Right ventricle myocardium superior (tissue), 1 donor: Measurements from ENCODE around the gene ARL6IP4. TPM values are rescaled to one million over a fixed set of nuclear protein-coding genes. Genes with fewer than 3 reads are reported as not detected.
"Not testable (repeated sequence)": the region's sequence is repeated elsewhere in the genome, so short reads cannot be mapped to it uniquely, and the experiment has no call there.

ENCODE experiments used
- ATAC-seq: fragments of 200-7000 bp; cut with Tn5 transposase; one replicate; pipeline ENCODE4 v1.9.1; 2020; ENCODE audit warnings: mild to moderate bottlenecking; ENCODE audit not compliant: poor library complexity
- DNase-seq: peaks from one replicate; pipeline ENCODE4 v3.0.0-alpha.2; 2020
- intact Hi-C: fragments of 100-400 bp; cut with DNase I; formaldehyde crosslinking; loops from one replicate; pipeline ENCODE4 v1.11.2; 2022
- long read RNA-seq: library from polyadenylated mRNA; unstranded; transcript quantifications from one replicate; pipeline ENCODE4 v2.0.0, GENCODE V29; 2021
- total RNA-seq: library from RNA; stranded (reverse); fragmentation: NEBNext Ultra II Directional; extraction: Animal tissue kit (Norgen Biotek cat#: 25700); gene quantifications from one replicate; pipeline ENCODE4 v1.2.1, GENCODE V29; 2021
- donor health status: DM: no; HTN: yes; CAD: no; lungs with severe emphysema.

ARL6IP4 gene
- 162 TPM for total RNA-seq
- long read RNA-seq, transcript ARL6IP4-220 (6 exons, 1,591 nt): major isoform, 26 of 227 reads
- long read RNA-seq, transcript ARL6IP4-208 (6 exons, 796 nt): minor isoform, 18 of 227 reads
- long read RNA-seq, transcript ARL6IP4-210 (6 exons, 1,491 nt): minor isoform, 17 of 227 reads
- long read RNA-seq, transcript ARL6IP4-201 (6 exons, 1,644 nt): minor isoform, 12 of 227 reads
- long read RNA-seq, partial matches to known transcripts: 35 of 227 reads
- long read RNA-seq, other reads (novel, unspliced or antisense): 112 of 227 reads

DNA sequence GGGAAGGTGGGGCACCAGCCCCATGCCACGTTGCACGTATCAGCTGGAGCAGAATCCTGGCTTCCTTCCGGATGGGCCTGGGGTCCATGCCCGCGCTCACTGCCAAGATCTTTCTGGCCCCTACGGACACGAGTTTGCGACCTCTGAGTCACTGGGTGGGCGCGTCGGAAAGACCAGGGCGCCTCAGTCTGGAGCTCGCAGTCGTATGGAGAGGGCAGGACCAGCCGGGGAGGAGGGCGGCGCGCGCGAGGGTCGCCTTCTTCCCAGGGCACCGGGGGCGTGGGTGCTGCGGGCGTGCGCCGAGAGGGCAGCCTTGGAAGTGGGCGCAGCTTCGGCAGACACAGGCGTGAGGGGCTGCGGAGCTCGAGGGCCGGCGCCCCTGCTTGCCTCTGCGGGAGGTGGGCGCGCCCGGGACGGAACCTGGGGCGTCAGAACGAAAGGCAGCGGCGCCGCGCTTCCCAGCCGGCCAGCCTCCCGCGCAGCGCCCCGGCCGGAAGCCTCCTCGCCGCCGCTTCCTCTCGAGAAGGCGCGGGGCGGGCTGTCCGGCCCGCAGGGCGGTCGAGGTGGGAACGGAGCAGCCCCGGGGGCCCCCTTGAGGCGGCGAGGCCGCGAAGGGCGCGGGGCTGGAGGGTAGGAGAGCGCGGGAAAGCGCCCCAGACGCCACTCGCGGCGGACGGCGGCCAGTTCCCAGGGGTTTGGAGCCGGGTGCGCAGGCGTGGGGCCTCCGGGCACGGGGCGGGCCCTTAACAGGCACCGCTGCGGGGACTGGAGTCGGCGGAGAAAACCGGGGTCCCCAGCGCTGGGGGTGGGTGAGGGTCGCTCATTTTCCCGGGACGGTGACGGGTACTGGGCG, at the start of gene ARL6IP4:
Gene ARL6IP4, plus strand, starts transcription at position 499 of the 853 bp plus-strand sequence. CDS start 459 bp downstream, outside the sequence.
- peak; percentile 86 for ATAC-seq
- intact Hi-C loops: no loop called here
- DNase-seq: peak; percentile 81

DNA sequence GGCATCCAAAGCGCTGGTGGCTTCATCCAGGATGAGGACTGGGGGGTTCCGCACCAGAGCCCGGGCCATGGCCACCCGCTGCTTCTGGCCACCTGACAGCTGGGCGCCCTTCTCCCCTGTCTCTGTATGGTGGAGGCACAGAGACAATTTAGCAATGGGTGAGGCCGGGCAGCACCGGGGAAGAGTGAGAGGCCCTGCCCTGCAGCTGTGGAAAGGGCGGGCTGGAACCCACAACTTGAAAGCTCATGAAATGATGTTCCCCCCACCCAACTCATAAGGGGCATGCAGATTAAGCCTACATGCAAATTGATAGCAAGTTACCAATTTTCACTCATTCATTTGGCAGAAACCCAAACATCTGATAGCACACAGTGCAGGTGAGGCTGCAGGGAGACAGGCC, 48.3 kb upstream of the ARL6IP4 start:
- ATAC-seq (no peak), DNase-seq (no peak)
- intact Hi-C loops: no loop called here

DNA sequence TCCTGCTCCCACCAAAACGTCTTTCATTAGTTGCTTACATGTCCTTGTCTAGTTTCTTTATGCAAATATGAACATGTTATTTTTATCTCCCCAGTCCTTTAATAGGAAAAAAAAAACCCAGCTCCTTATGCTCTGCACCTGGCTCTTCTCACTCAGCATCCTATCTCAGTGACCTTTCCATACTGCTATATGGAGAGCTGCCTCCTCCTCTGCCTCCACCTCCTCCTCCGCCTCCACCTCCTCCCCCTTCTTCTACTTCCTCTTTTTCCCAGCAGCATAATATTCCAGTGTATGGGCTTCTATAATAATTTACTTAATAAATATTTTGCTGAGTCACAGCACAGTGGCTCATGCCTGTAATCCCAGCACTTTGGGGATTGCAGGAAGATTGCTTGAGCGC, 45.8 kb upstream of the ARL6IP4 start:
- DNase-seq (no peak), ATAC-seq (no peak)
- intact Hi-C loops: no loop called here

DNA sequence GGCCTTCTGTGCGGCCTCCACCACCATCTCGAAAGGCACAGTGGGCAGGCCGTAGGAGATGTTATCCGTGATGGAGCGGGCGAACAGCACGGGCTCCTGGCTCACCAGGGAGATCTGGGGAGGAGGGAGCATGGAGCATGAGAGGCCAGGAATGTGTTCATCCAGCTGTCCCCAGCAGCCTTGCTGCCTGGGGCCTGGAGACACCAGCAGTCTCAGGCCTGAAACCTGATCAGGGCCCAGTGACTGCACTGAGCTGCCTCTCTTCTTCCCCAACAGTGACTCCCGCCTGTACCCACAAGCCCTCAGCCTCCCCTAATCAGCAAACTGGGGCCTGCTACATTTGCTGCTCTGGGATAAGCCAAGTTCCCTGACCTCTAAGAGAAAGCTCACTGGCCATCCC, 45.2 kb upstream of the ARL6IP4 start:
- intact Hi-C loops: no loop called here
- ATAC-seq (no peak), DNase-seq (no peak)

DNA sequence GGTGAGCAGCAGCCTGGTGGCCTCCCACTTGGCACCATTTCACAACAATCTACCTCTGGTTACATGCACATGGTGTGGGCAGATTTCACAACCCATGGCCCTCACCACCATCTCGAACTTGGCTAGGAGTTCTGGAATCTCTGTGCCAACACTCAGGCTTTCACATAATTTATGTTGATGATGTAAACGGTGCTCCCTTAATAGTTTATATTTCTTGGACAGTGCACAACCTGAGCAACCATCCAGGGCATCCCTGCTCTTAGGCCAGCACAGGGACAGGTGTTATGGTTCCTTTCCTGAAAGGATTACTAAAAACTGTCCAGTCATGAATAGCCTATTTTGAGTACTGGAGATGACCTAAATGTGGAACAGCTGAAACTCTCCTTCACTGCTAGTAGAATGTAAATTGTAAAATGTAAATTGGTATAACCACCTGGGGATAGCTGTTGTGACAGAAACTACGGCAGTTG, 42.8 kb upstream of the ARL6IP4 start:
- DNase-seq (no peak), ATAC-seq (no peak)
- intact Hi-C loops: no loop called here

DNA sequence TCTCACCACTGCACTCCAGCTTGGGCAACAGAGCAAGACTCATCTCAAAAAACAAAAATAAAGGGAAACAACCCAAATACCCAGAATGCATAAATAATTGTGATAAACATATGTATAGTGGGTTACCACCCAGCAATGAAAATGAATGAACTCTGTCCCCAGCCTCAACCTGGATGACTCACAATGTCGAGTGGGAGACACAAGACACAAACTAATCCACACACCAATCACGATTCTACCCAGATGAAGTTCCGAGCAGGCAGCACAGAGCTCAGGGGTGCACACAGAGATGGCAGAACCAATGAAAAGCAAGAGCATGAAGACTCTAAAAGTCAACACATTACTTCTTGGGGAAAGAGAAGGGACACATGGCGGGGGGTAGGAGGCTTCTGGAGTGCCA, 41.4 kb upstream of the ARL6IP4 start:
- intact Hi-C loops: no loop called here
- no peak for DNase-seq
- no peak for ATAC-seq

DNA sequence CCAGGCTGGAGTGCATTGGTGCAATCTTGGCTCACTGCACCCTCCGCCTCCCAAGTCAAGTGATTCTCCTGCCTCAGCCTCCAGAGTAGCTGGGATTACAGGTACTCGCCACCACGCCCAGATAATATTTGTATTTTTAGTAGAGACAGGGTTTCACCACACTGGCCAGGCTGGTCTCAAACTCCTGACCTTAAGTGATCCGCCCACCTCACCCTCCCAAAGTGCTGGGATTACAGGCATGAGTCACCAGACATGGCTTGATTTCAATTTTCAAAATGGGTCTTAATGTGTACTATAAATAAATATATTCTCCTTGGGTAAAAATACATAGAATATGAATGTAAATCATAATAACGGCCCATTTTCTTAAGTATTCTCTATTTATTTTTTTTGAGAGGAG, 39.1 kb upstream of the ARL6IP4 start:
- intact Hi-C loops, ATAC-seq, DNase-seq: not testable (repeated sequence)

DNA sequence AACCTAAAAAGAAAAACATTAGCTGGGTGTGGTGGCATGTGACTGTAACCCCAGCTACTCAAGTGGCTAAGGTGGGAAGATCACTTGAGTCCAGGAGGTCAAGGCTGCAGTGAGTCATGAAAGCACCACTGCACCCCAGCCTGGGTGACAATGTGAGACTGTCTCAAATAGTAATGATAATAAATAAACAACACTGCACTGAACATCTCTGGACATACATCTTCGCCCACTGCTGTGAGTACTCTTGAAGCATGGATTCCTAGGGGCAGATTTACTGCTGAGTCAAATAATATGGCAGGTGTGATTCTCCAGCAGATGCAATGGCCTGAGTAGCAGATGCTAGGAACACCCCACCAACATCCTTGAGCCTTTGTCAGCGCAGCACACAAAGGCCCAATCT, 37.8 kb upstream of the ARL6IP4 start:
- no peak for DNase-seq
- intact Hi-C loops: no loop called here
- ATAC-seq: no peak

DNA sequence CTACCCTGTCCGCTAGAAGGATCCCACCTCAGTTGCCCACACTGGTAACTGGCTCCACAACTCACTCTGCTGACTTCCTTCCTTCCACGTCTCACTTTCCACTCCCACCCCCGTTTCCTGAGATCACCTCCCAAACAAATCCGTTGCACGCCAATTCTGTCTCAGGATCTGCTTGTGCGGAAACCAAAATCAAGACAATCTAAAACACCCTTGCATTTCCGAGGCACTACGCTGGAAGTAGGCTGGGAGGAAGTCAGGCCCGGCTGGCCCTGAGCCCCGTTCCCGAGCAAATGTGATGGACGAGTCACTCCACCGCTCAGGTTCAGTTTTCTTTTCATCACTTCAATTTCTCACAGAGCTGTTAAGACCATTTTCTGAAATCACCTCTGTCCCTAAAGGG, 37.3 kb upstream of the ARL6IP4 start:
- intact Hi-C loops: no loop called here
- no peak for DNase-seq
- no peak for ATAC-seq

DNA sequence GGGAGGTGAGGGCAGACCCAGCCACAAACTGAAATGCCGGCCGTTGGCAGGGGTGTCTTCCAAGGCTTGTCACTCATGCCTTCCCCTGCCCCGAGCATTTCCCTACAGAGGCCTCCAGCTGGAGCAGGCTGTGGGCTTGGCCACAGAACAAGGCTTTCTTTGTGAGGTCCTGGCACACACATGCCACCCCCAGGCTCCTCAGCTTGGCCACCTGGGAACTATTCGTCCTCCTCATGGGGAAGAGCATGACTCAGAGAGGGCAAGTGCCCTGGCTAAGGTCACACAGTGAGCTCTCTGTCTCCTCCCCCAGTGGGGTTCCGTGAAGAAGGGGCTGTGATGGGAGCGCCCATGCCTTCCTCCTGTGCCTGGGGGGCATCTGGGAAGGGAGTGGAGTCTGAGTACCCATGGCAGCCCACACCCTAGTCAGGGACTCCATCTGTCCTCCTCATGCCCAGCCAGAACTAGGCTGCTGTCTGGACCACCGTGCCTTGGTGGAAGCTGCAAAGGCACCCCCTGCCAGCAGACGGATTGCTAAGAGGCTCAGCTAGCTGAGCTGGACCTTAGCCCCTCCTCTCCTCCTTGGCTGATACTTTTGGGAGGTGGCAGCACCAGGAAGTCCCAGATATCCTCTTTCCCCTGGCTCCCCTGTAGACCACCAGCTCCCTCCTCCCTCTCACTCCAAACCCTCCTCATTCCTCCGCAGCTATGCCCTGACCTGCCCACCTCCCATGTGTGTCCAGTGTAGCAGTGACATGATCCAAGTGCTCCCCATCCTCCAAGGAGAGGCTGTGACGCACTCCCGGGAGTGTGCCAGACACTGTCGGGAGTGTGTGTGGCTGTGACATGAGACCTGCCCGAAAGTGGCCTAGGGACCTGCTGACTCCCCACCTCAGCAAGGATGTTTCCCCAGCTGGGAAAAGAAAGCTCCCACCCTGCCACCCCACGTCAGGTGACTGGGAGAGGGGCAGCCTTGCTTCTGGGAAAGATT, 35.6 kb upstream of the ARL6IP4 start:
- intact Hi-C loops: no loop called here
- no peak for DNase-seq
- ATAC-seq: no peak

DNA sequence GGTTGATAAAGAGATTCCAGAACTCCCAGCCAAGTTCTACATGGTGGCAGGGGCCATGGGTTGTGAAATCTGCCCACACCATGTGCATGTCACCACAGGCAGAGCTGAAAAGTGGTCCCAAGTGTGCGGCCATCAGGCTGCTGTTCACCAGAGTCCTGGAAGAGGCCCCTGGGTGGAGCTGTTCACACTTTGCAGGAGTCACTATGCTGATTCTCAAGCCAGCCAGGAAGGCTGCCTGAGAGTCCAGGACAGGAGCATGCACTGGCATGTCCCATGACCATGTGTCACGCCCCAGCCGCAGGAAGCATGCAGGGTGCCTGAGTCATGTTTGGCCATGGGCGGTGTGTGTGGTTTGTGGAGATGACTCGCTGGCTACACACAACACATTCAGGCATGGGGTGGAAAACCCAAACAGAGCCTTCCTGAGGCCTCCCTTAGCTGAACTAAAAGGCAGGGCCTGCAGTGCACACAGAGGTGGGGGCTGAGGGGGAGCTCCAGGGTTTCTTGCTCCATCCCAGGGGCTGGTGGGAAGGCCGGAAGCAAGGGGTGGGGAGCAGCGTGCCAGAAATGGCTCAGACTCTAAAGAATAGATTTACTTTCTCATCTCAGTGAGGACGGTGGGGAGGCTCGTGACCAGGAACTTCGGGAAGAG, 33.7 kb upstream of the ARL6IP4 start:
- intact Hi-C loops: no loop called here
- peak; percentile 78 for DNase-seq
- ATAC-seq: peak; percentile 61

DNA sequence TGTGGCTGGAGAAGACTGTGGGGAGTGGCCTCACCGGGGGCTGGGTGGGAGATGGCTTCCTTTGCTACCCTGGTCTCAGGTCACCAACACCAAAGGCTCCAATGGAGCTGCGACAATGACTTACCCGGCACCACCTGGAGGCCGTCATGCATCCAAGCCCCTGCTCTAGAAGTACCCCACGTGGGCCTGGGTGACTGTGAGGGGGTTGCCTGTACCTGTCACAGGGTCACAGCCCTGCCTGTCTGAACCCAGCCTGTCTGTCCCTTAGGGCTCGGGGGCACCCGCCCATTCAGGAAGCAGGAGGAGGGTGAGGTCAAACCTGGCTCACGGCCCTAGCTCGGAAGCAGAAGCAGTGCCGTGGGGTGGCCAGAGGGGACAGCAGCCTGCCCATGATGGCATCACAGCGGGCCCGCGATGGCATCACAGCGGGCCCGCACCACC, 33.1 kb upstream of the ARL6IP4 start:
- peak; percentile 66 for DNase-seq
- peak; percentile 19 for ATAC-seq
- intact Hi-C loops: no loop called here

DNA sequence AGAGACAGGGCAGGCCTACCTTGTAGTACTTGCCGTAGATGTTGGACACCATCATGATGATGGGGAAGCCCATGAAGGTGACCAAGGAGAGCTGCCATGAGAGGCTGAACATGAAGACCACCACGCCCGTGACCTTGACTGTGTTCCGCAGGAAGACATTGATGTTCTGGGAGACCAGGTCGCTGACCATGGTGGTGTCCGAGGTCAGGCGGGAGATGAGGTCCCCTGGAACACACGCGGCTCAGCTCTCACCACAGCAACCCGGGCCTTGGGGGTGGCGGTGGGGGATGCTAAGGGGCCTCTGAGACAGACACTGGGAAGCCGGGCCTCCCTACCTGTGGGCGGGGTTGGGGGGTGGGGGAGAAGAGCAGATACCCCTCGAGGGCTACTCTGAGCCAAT, 31.9 kb upstream of the ARL6IP4 start:
- no peak for DNase-seq
- intact Hi-C loops: loop anchor here (1.0 kb wide), 1 partner anchor 88 kb away; no protein-coding TSS in a partner anchor
- ATAC-seq: no peak

DNA sequence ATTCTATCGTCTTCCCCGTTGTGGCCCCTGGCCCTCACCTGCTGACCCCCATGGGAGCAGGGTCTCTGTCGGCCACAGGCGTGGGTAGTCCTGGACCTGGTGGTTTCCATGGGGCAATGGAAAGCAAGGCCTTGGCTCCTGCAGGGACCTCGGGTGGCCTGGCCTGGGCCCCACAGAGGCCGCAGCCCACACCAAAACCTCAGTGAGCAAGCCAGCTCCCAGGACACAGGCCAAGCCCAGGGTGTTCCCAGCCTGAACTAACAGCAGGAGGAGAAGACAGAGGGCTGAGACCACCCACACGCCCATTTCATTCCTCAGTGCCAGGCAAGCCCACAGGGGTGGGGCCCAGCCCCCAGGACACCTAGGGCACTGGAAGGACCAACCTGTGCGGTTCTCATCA, 31.1 kb upstream of the ARL6IP4 start:
- ATAC-seq: no peak
- intact Hi-C loops: loop anchor here (1.0 kb wide), 1 partner anchor 89 kb away; no protein-coding TSS in a partner anchor
- no peak for DNase-seq

DNA sequence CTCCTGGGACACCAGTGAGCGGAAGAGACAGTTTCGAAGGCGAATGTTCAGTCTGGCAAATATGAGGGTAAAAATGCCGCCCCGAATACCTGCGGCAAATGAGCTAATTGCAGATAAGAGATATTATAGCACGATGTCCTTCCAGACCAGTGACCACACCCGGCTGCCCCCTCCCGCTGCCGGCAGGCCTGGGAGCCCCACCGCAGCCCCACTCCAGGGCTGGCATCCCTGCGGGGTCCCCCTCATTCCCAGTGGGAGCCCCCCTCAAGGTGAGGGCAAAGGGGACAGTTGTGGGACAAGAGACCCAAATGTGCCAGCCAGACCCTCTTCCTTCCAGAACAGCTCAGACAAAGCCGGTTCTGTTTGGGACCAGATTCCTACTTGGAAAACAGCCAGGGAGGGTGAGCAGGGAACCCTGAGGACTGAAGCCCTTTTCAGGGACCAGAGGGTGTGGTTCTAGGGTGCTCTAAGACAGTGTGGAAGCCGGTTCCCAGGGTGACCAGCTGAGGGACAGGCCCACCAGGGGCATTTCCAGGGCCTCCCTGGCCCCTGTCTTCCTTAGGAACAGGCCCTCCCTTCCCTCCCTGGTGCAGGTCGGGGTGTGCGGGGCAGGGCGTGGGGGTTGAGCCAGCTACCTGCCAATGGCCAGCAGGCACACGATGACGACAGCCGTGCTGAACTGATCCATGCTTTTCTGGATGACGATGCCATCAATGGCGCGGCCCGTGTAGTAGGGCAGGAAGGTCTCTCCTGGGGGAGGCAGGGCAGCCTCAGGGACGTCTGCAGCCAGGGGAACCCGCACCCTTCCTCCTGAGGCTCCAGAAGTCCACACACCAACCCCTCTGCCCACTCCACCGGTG, 30.4 kb upstream of the ARL6IP4 start:
- no peak for DNase-seq
- intact Hi-C loops: loop anchor here (1.0 kb wide), 1 partner anchor 90 kb away; no protein-coding TSS in a partner anchor
- ATAC-seq: no peak

DNA sequence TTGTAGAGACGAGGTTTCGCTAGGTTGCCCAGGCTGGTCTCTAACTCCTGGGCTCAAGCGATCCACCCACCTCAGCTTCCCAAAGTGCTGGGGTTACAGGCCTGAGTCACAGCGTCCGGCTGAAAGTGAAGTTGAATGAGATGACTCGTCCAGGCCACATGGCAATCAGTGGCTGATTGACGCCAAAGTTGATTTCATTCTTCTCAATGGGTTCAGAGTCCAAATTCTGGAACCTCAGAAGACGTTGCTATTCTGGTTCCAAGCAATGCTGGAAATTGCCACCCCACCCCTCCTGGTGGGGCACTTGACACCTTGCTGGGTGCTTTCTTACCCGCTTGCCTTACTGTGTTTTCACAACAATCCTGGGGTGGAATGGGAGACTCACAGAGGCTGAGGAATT, 29.1 kb upstream of the ARL6IP4 start:
- ATAC-seq: no peak
- no peak for DNase-seq
- intact Hi-C loops: no loop called here
